GM19328 (cell line): ENCODE results near the gene HEXD.
"Not testable (repeated sequence)": the region's sequence is repeated elsewhere in the genome, so short reads cannot be mapped to it uniquely, and the experiment has no call there.

ENCODE experiments used
- ATAC-seq: cut with Tn5 transposase; IDR thresholded peaks from one replicate; pipeline ENCODE4 v1.9.1; 2021; ENCODE audit warnings: mild to moderate bottlenecking, moderate library complexity; ENCODE audit not compliant: unreplicated experiment

HEXD gene

GRCh38 chr17:82396601-82397435 is 21.3 kb upstream of the HEXD start:
- no peak for ATAC-seq

- no peak for ATAC-seq
Measured at GRCh38 chr17:82397449-82398335, 20.5 kb upstream of the HEXD start.

- no peak for ATAC-seq
Measured at GRCh38 chr17:82399041-82399441, 19.1 kb upstream of the HEXD start.

- no peak for ATAC-seq
Measured at GRCh38 chr17:82399601-82400101, 18.5 kb upstream of the HEXD start.

GRCh38 chr17:82400206-82400605 is 17.9 kb upstream of the HEXD start:
- ATAC-seq, result no peak

GRCh38 chr17:82400830-82401229 is 17.3 kb upstream of the HEXD start:
- ATAC-seq, result no peak

GRCh38 chr17:82402865-82403264 is 15.3 kb upstream of the HEXD start:
- ATAC-seq, result no peak

- ATAC-seq, result no peak
Measured at GRCh38 chr17:82403662-82404660, 14.2 kb upstream of the HEXD start.

GRCh38 chr17:82405051-82405450 is 13.1 kb upstream of the HEXD start:
- ATAC-seq, result no peak

GRCh38 chr17:82406131-82406671 is 11.9 kb upstream of the HEXD start:
- ATAC-seq, result no peak

GRCh38 chr17:82407255-82407654 is 10.9 kb upstream of the HEXD start:
- ATAC-seq, result no peak

- no peak for ATAC-seq
Measured at GRCh38 chr17:82408288-82408937, 9.7 kb upstream of the HEXD start.

GRCh38 chr17:82408938-82409318 is 9.2 kb upstream of the HEXD start:
- ATAC-seq, result no peak

GRCh38 chr17:82410014-82410716 is 8.0 kb upstream of the HEXD start:
- no peak for ATAC-seq

GRCh38 chr17:82411396-82412053 is 6.6 kb upstream of the HEXD start:
- no peak for ATAC-seq

- not testable (repeated sequence) for ATAC-seq
Measured at GRCh38 chr17:82412081-82412480, 6.1 kb upstream of the HEXD start.

GRCh38 chr17:82412535-82413520 is 5.3 kb upstream of the HEXD start:
- ATAC-seq, result no peak
